CD4-positive, alpha-beta T cell treated with Interleukin-17A for 4 hours (primary cell): ENCODE measurements around the gene RGS12.

Source experiments
- DNase-seq: peaks from one replicate; pipeline ENCODE4 v3.0.0-alpha.2; 2020; ENCODE audit warnings: mixed read lengths

Gene RGS12

DNA sequence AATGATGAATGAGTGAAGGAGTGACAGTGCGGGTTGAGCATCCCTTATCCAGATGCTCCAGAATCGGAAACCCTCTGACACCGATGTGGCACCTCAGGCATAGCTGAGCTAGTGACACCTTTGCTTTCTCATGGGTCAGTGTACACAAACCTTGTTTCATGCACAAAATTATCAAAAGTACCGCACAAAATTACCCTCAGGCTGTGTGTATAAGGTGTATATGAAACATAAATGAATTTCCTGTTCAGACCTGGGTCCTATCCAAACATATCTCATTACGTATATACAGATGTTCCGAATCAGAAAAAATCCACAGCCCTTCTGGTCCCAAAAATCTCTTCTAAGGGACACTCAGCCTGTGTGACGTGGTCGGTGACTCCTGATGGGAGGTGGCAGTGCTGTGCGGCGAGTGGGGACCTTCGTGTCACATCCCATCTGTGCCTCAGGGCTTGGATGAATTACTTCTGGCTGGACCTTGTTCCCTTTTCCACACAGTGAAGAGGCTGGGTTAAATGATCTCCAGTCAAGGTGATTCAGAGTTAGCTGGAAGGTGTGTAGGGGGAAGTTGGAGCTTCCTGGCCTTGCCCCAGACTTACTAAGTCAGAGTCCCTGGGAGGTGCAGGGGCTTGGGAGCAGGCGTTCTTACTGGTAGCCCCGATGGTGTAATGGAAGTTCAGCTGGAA, 18.8 kb downstream of the RGS12 start:
- DNase-seq, result no peak

GRCh38 chr4:3312362-3312761, 19.5 kb downstream of the RGS12 start:
- no peak for DNase-seq

DNA sequence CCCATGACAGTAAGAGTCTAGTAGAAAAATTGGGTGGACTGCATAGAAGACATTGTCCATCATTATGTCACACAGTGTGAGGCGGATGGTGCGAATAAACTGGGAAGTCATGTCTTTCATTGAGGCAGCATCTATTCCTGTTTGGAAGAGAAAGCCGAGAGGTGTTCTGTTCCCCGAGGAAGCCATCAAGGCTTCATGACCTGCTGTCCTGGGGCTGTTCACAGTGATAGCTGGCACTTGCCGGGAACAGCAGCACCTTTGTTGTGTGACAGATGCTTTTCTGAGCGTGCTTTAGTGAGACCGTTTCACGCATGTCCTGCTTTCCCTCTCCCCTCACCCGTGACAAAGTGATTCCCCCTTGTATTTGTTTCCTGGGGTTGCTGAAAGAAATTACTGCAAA, 20.3 kb downstream of the RGS12 start:
- no peak for DNase-seq

- DNase-seq, result no peak
Observed at GRCh38 chr4:3313556-3314228, 20.9 kb downstream of the RGS12 start.

- no peak for DNase-seq
Observed at GRCh38 chr4:3314706-3315260, 22.0 kb downstream of the RGS12 start.

GRCh38 chr4:3315566-3315965, 22.7 kb downstream of the RGS12 start:
- no peak for DNase-seq

GRCh38 chr4:3316146-3316545, 23.3 kb downstream of the RGS12 start:
- no peak for DNase-seq

GRCh38 chr4:3317011-3317655, 24.3 kb downstream of the RGS12 start:
- no peak for DNase-seq

- no peak for DNase-seq
Observed at GRCh38 chr4:3317656-3318211, 24.9 kb downstream of the RGS12 start.

GRCh38 chr4:3318561-3319021, 25.8 kb downstream of the RGS12 start:
- no peak for DNase-seq

DNA sequence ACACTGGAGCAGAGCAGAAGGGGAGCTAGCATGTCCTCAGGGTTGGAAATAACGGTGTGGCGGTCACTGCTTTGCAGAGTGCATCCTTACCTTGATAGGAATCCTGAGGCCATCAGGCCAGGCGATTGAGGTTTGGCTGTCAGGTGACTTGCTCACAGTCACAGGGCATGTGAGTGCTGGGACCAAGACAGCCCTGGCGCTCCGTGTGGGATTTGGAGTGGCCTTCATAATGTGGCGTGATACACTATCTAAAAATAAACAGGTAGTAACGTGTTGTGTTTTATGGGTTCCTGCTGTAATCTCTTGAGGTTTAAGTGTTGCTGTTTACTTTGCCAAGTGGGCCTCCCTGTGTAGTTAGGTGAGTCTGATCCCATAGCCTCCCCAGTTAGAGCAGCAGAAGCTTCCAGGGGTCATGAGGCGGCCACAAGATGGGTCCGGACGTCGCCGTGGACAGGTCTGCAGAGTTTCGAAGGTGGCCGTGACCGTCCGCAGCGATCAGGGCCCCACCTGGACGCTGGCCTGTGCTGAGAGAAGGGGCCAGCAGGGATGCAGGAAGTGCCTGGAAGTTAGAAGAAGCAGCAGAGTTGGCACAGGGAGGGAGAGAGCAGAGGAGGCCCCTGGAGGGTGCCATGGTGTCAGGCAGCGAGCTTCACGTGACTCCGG, 27.7 kb downstream of the RGS12 start:
- no peak for DNase-seq

DNA sequence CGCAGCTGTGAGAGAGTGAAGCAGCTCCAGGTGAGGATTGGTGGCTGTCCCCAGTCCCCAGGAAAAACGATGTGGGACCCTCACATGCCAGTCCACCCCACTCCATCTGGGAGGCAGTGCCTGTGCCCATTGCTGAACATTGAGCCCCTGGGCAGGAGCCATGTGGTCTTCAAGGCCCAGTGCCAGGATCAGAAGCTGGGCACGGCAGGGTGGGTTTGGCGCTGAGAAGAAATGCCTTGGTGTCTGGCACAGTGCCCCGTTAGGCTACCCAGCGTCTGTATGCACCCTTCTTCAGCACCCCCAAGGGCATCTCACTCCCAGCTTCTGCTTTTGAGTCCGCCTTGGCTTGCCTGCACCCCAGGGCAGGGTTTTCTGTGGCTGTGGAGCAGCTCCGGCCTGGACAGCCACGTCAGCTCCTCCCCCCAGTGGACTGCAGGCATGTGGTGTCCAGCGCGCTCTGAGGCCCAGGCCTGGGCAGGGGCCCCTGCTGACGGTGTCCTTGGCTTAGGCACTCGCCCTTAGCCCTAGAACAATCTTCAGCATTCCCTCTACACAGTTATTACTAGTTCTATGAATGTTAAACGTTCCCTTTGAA, 28.6 kb downstream of the RGS12 start:
- DNase-seq, result no peak

DNA sequence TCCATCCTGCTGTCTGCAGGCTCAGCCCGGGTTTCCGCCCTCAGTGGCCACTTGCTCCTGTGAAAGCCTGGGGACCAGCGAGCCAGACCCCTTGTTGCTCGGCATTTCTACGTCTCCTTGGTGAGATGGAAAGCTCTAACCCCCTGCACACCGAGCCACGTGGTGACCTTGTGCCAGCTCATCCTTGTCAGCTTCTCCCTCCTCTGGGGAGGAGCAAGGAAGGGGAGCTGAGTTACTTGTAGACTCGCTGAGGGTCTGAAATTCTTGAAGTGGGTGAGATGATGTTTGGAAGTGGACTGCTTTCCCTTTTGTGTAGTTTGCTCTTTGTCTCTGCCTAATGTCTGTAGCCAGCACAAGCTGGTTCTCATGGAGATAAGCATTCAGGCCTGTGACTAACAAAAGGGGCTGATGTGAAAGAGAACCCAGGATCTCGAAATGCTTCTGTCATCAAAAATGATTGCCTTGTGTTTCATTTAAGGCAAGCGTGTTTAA, 29.3 kb downstream of the RGS12 start:
- DNase-seq, result no peak

- no peak for DNase-seq
Observed at GRCh38 chr4:3323071-3323481, 30.3 kb downstream of the RGS12 start.

DNA sequence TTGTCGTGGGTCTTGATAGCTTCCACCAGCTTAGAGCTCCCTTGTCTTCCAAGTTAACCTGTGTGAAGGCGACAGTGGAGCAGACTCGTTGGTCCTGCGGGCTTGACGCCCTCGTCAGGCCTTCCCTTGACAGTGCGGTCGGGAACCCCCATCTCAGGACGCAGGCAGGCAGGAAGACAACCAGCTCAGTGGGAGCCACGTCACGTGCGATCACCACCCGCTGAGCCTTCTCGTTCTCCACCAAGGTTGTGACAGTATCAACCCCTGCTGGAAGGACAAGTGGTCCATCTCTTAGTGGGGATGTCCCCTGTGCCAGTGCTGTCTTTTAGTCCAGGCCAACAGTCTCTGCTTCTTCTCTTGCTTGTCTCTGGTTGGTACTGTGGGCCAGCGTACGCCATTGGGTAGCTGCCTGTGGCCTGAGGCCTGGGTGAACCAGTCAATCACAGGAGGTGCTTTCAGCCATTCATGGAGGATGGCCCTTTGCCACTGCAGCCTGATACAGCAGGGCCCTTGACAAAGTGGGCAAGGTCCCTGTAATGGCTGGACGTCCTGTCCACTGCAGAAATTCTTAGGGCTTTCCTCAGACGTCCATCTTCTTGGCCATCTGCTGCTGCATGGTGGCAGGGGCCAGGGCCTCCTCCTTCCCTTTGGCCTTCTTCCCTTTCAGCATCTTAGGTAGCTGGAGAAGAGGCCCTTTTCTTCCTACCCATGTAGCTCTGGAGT, 31.4 kb downstream of the RGS12 start:
- DNase-seq, result no peak

GRCh38 chr4:3328814-3329663, 36.2 kb downstream of the RGS12 start:
- no peak for DNase-seq

DNA sequence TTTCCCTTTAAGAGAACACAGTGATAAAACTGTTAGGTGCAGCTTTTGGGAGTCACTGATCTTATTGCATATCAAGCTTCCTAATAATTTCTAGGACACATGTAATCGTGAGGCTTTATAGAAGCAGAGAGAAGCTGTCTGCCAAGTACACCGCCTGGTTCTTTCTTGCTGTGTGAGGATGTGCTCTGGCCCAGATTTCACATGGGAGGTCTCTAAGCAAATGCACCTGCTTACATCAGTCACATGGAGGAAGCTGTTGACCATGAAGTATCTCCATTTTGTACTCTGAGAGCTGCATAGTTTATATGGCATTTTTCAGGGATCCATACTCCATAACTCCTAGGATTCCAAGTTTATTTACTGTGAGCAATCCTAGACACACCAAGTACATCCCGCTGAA, 37.1 kb downstream of the RGS12 start:
- no peak for DNase-seq

GRCh38 chr4:3330707-3331106, 37.9 kb downstream of the RGS12 start:
- DNase-seq, result no peak

- no peak for DNase-seq
Observed at GRCh38 chr4:3331511-3332394, 38.9 kb downstream of the RGS12 start.

DNA sequence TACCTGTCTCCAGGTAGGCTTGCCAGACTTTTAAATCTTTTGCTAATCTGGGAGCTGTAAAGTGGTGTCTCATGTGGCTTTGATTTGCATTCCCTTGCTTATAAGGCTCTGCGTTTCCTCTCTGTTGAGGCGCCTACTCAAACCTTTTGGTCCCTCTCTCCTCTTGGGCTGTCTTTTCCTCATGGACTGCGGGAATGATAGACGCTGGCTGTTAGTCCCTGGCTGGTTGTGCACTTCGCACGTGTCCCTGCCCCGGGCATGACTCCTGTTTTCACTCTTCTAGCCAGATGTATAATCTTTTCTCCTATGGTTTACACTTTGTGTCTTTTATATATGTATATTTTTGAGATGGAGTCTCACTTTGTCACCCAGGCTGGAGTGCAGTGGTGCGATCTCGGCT, 39.7 kb downstream of the RGS12 start:
- DNase-seq, result no peak
